Activated CD8-positive, alpha-beta T cell treated with anti-CD3 and anti-CD28 coated beads for 36 hours (primary cell): ENCODE data around the gene COPRS. TPM values are rescaled to one million over a fixed set of nuclear protein-coding genes. Genes with fewer than 3 reads are reported as not detected.

Source experiments
- ATAC-seq: fragments of 200-7000 bp; cut with Tn5 transposase; one replicate; pipeline ENCODE4 v1.10.0; 2021; ENCODE audit warnings: mild to moderate bottlenecking, moderate library complexity
- CTCF ChIA-PET: fragments of 350-600 bp; sonication (Branson Sonifier 250); formaldehyde crosslinking; loops from one replicate; lab custom pipeline; 2021; ENCODE audit warnings: antibody characterized with exemption; lab: Charles Lee
- POLR2A ChIA-PET: fragments of 350-600 bp; sonication (Branson Sonifier 250); formaldehyde crosslinking; loops from one replicate; lab custom pipeline; 2021; ENCODE audit warnings: antibody characterized with exemption; lab: Charles Lee
- DNase-seq: peaks from one replicate; pipeline ENCODE4 v3.0.0-alpha.2; 2020
- H3K27ac Mint-ChIP-seq: one replicate; pipeline ENCODE4 v1.8.0; 2021; ENCODE audit warnings: mild to moderate bottlenecking, mixed read lengths
- H3K27me3 Mint-ChIP-seq: one replicate; pipeline ENCODE4 v1.8.0; 2021; ENCODE audit warnings: mixed read lengths
- H3K36me3 Mint-ChIP-seq: one replicate; pipeline ENCODE4 v1.8.0; 2021; ENCODE audit warnings: low read depth, mixed read lengths
- H3K4me1 Mint-ChIP-seq: one replicate; pipeline ENCODE4 v1.8.0; 2021; ENCODE audit warnings: low read depth, mixed read lengths
- H3K4me3 Mint-ChIP-seq: one replicate; pipeline ENCODE4 v1.8.0; 2021; ENCODE audit warnings: mild to moderate bottlenecking, moderate library complexity, mixed read lengths
- H3K9me3 Mint-ChIP-seq: one replicate; pipeline ENCODE4 v1.8.0; 2021; ENCODE audit warnings: mixed read lengths
- intact Hi-C: fragments of 100-400 bp; cut with micrococcal nuclease; formaldehyde crosslinking; loops from one replicate; pipeline ENCODE4 v1.10.0; 2022
- total RNA-seq, 2 experiments: library from RNA; stranded (reverse); gene quantifications; one replicate each; pipeline ENCODE4 v1.2.3, GENCODE V29; 2021
- TF ChIP-seq, protein P1 (sequence below): fragments of 200-600 bp; IDR thresholded peaks from one replicate; pipeline ENCODE4 v1.8.0; 2022; ENCODE audit warnings: antibody characterized with exemption, mild to moderate bottlenecking

Gene COPRS
- total RNA-seq, 2 experiments from 2014 or later, result 57.5 to 57.6 TPM

- POLR2A ChIA-PET, result no interaction called here
- ATAC-seq, result no peak
- Mint-ChIP-seq H3K36me3 (peaks cover 66% of the 10 kb centered on the region), H3K4me3 (no peak overlapping the region), H3K9me3 (no peaks in the 10 kb centered on the region), H3K4me1 (peaks cover 21% of the 10 kb centered on the region), H3K27ac (no peak overlapping the region), H3K27me3 (no peaks in the 10 kb centered on the region)
- intact Hi-C loops, result no loop called here
- no peak for DNase-seq
- TF ChIP-seq, protein P1, sequence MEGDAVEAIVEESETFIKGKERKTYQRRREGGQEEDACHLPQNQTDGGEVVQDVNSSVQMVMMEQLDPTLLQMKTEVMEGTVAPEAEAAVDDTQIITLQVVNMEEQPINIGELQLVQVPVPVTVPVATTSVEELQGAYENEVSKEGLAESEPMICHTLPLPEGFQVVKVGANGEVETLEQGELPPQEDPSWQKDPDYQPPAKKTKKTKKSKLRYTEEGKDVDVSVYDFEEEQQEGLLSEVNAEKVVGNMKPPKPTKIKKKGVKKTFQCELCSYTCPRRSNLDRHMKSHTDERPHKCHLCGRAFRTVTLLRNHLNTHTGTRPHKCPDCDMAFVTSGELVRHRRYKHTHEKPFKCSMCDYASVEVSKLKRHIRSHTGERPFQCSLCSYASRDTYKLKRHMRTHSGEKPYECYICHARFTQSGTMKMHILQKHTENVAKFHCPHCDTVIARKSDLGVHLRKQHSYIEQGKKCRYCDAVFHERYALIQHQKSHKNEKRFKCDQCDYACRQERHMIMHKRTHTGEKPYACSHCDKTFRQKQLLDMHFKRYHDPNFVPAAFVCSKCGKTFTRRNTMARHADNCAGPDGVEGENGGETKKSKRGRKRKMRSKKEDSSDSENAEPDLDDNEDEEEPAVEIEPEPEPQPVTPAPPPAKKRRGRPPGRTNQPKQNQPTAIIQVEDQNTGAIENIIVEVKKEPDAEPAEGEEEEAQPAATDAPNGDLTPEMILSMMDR, result no peak
- CTCF ChIA-PET, result interaction anchor here (0.7 kb wide), 1 partner anchor 762 kb away, joined by 3 read pairs; no protein-coding TSS in a partner anchor
Measured at GRCh38 chr17:31875081-31875480, 16.0 kb upstream of the COPRS start.

DNA sequence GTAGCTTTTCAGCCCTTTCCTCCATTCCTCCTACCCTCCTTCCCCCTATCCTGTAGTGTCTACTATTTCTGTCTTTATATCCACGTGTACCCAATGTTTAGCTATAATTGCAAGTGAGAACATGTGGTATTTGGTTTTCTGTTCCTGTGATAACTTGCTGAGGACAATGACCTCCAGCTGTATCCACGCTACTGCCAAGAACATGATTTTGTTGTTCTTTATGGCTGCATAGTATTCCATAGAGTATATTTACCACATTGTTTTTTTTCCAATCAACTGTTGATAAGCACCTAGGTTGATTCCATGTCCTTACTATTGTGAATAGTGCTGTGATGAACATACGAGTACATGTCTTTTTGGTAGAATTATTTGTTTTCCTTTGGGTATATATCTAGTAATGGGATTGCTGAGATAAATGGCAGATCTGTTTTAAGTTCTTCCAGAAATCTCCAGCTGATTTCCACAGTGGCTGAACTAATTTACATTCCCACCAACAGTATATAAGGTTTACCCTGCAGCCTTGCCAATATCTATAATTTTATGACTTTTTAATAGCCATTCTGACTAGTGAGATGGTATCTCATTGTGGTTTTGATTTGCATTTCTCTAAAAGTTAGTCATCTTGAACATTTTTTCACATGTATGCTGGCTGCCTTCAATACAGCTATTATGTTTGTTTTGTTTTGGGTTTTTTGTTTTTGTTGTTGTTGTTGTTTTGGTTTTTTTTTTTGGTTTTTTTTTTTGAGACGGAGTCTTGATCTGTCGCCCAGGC, 10.9 kb upstream of the COPRS start:
- intact Hi-C loops, result no loop called here
- DNase-seq, result no peak
- Mint-ChIP-seq H3K36me3 (peaks cover 61% of the 10 kb centered on the region), H3K27me3 (no peaks in the 10 kb centered on the region), H3K9me3 (no peaks in the 10 kb centered on the region), H3K27ac (no peak overlapping the region), H3K4me3 (no peak overlapping the region), H3K4me1 (no peaks in the 10 kb centered on the region)
- TF ChIP-seq, protein P1, result no peak
- ATAC-seq, result no peak
- POLR2A ChIA-PET, result interaction anchor here (0.6 to 2.9 kb wide), 2 partner anchors 10 to 480 kb away, joined by 3 to 14 read pairs; partner anchors contain the start of gene COPRS
- CTCF ChIA-PET, result interaction anchor here (1.4 kb wide), 1 partner anchor 10 kb away, joined by 4 read pairs; no protein-coding TSS in a partner anchor

GRCh38 chr17:31869031-31869430, 10.0 kb upstream of the COPRS start:
- H3K4me1 Mint-ChIP-seq, result no peaks in the 10 kb centered on the region
- POLR2A ChIA-PET, result interaction anchor here (0.5 to 2.9 kb wide), 2 partner anchors 9 to 84 kb away, joined by 3 to 14 read pairs; partner anchors contain the start of gene COPRS
- no peaks in the 10 kb centered on the region for H3K9me3 Mint-ChIP-seq
- no peaks in the 10 kb centered on the region for H3K27me3 Mint-ChIP-seq
- intact Hi-C loops, result no loop called here
- CTCF ChIA-PET, result no interaction called here
- DNase-seq (no peak), ATAC-seq (no peak)
- peaks cover 60% of the 10 kb centered on the region for H3K36me3 Mint-ChIP-seq
- no peak overlapping the region for H3K27ac Mint-ChIP-seq
- H3K4me3 Mint-ChIP-seq, result no peak overlapping the region
- TF ChIP-seq, protein P1, result no peak

DNA sequence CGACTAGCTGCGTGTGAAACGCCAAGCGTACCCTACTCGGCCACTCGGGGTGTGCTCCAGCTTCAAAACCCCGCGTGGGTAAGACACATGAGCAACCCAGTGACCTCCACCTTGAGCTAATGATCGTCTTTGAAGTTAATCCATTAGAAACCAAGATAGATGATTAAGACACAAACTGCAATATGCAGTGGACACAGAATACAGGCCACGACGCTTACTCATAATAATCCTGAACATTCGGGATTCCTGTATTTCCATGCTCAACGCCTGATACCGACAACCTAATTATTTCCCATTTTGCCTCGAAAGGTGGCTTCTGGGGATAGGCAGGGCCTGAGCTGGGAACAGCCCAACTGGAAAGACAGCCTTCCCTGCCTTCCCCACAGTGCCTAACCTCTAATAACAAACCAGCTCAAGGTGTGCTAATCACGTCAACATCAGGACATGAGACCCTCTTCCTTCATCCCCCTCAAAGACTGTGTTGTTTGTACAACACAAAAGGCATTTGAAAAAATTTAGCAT, 504 bp upstream of the COPRS start:
- DNase-seq (no peak), ATAC-seq (no peak)
- Mint-ChIP-seq H3K27ac (peak overlapping the region; percentile 41), H3K9me3 (no peaks in the 10 kb centered on the region), H3K4me1 (peaks cover 18% of the 10 kb centered on the region), H3K27me3 (no peaks in the 10 kb centered on the region), H3K36me3 (peaks cover 17% of the 10 kb centered on the region), H3K4me3 (peak overlapping the region; percentile 53)
- TF ChIP-seq, protein P1, result no peak
- intact Hi-C loops, result no loop called here
- ChIA-PET POLR2A (interaction anchor here (0.6 to 3.4 kb wide), 6 partner anchors 9 to 541 kb away, joined by 3 to 14 read pairs (median 4); partner anchors contain the start of gene UTP6), CTCF (interaction anchor here (2.0 kb wide), 1 partner anchor 42 kb away, joined by 6 read pairs; the partner anchor contains the start of gene UTP6)
